Gastrocnemius medialis (tissue), 4 donors: Measurements from ENCODE around the gene DOC2A. TPM values are rescaled to one million over a fixed set of nuclear protein-coding genes. Genes with fewer than 3 reads are reported as not detected.
A peak's percentile ranks its signal among the peaks of the same experiment; 100 is the strongest.

Experiments used
- ATAC-seq, 2 donors: fragments of 150-250 bp; one replicate each; pipeline ENCODE4 v1.9.1; 2016
- DNase-seq, 2 donors: peaks; one replicate each; pipeline ENCODE4 v3.0.0-alpha.2; 2019
- H3K27ac ChIP-seq, 4 donors: fragments of 200-600 bp; sonication (generic); 1 replicate in 1 of 4; 2 replicates in 3 of 4; pipeline ENCODE4 v1.5.1; 2016 to 2018; ENCODE audit warnings: mild to moderate bottlenecking in 2 of 4, moderate library complexity in 1 of 4
- H3K27me3 ChIP-seq, 3 donors: fragments of 200-600 bp; sonication (generic) in 2 of 3; 1 replicate in 1 of 3; 2 replicates in 2 of 3; pipeline versions ENCODE4 v1.5.1 to v1.6.0; 2016 to 2019; ENCODE audit warnings: mild to moderate bottlenecking in 1 of 3, moderate library complexity in 1 of 3
- H3K36me3 ChIP-seq, 2 donors: fragments of 200-600 bp; sonication (generic) in 1 of 2; one replicate each; pipeline ENCODE4 v1.5.1; 2017 to 2018
- H3K4me1 ChIP-seq, 2 donors: fragments of 200-600 bp; sonication (generic) in 1 of 2; one replicate each; pipeline ENCODE4 v1.5.1; 2016 to 2017; ENCODE audit warnings: mild to moderate bottlenecking in 2 of 2
- H3K4me3 ChIP-seq, 4 donors: fragments of 200-600 bp; sonication (generic) in 3 of 4; 1 replicate in 1 of 4; 2 replicates in 3 of 4; pipeline ENCODE4 v1.5.1; 2016 to 2019; ENCODE audit warnings: mild to moderate bottlenecking in 2 of 4
- H3K9me3 ChIP-seq, 3 donors: fragments of 200-600 bp; sonication (generic) in 2 of 3; 1 replicate in 1 of 3; 2 replicates in 2 of 3; pipeline ENCODE4 v1.5.1; 2016 to 2019
- CTCF ChIP-seq, 5 experiments: fragments of 450-650 bp in 3 of 5; fragments of 200-600 bp in 2 of 5; sonication (generic) in 2 of 5; IDR thresholded peaks in 4 of 5; conservative IDR thresholded peaks in 1 of 5; 1 replicate in 4 of 5; 2 replicates in 1 of 5; pipeline ENCODE4 v1.5.1; 2016 to 2019; ENCODE audit warnings: antibody characterized with exemption in 5 of 5, mild to moderate bottlenecking in 3 of 5, moderate library complexity in 3 of 5
- POLR2A ChIP-seq, 2 donors: fragments of 450-650 bp; IDR thresholded peaks; one replicate each; pipeline ENCODE4 v1.6.1; 2017; ENCODE audit warnings: antibody characterized with exemption in 2 of 2, mild to moderate bottlenecking in 2 of 2, moderate library complexity in 2 of 2
- in situ Hi-C, 4 donors: fragments of 200-750 bp; cut with MboI; loops; one replicate each; pipeline versions ENCODE4 v1.15.0 to v1.8.0; 2017; ENCODE audit warnings: low sequenced_read_pairs in 4 of 4
- intact Hi-C: fragments of 100-400 bp; cut with DNase I; formaldehyde crosslinking; loops from one replicate; pipeline ENCODE4 v1.15.1; 2023; ENCODE audit warnings: low total_unique reads
- total RNA-seq, 4 donors: library from RNA; depleted of rRNA; stranded (reverse); fragments of >200 nt; gene quantifications; one replicate each; pipeline versions ENCODE4 v1.1.0 to v1.2.3, GENCODE V29; 2016

Gene DOC2A
- total RNA-seq, 4 donors from 2014 or later = not detected

GRCh38 chr16:29973384-29974246, 37.2 kb downstream of the DOC2A start, which contains the start of gene TAOK2:
Gene TAOK2, plus strand, starts transcription at chr16:29973868. Its CDS starts 3,905 bp downstream, at chr16:29977773.
- in situ Hi-C loops = loop anchor here in 1 of 4 donors (10.0 kb wide), 1 partner anchor 49 kb away; the partner anchor contains the start of gene KCTD13
- no peaks in the 10 kb centered on the region for H3K9me3 ChIP-seq
- peak; percentile 91 to 94 for ATAC-seq
- no peak for TF ChIP-seq CTCF (IDR thresholded peaks at IDR 0.05 in 4 of 5, conservative IDR thresholded peaks at IDR 0.05 in 1 of 5)
- peak; percentile 83 to 86 for TF ChIP-seq POLR2A (IDR thresholded peaks at IDR 0.05)
- H3K36me3 ChIP-seq = peaks cover 0 to 15% of the 10 kb centered on the region in 2 donors
- H3K27me3 ChIP-seq = no peaks in the 10 kb centered on the region
- DNase-seq = peak; percentile 97 to 99
- peak within 1 kb of the TSS; percentile 90 to 99 (median 94) for H3K4me3 ChIP-seq
- H3K27ac ChIP-seq = peak within 1 kb of the TSS; percentile 94 to 100 (median 98)
- H3K4me1 ChIP-seq = peaks cover 26 to 28% of the 10 kb centered on the region in 2 donors
- intact Hi-C loops = loop anchor here (1.0 to 2.0 kb wide), 2 partner anchors 23 to 47 kb away; partner anchors contain the start of genes INO80E and KCTD13

- no peak for ATAC-seq
- Histone ChIP-seq H3K27ac (peak overlapping the region; percentile 94 to 100 (median 98)), H3K9me3 (no peaks in the 10 kb centered on the region), H3K4me3 (peak overlapping the region; percentile 90 to 99 (median 94)), H3K4me1 (peaks cover 26 to 28% of the 10 kb centered on the region in 2 donors), H3K27me3 (no peaks in the 10 kb centered on the region), H3K36me3 (peaks cover 0 to 14% of the 10 kb centered on the region in 2 donors)
- in situ Hi-C loops = loop anchor here in 1 of 4 donors (10.0 kb wide), 1 partner anchor 48 kb away; the partner anchor contains the start of gene KCTD13
- intact Hi-C loops = loop anchor here (1.0 to 2.0 kb wide), 2 partner anchors 23 to 46 kb away; partner anchors contain the start of genes INO80E and KCTD13
- TF ChIP-seq POLR2A (IDR thresholded peaks at IDR 0.05) (no peak), CTCF (IDR thresholded peaks at IDR 0.05 in 4 of 5, conservative IDR thresholded peaks at IDR 0.05 in 1 of 5) (no peak)
- DNase-seq = no peak
Observed at GRCh38 chr16:29972992-29973383, 37.8 kb downstream of the DOC2A start.

GRCh38 chr16:29972500-29972899, 38.3 kb downstream of the DOC2A start:
- TF ChIP-seq POLR2A (IDR thresholded peaks at IDR 0.05) (no peak), CTCF (IDR thresholded peaks at IDR 0.05 in 4 of 5, conservative IDR thresholded peaks at IDR 0.05 in 1 of 5) (no peak)
- intact Hi-C loops (loop anchor here (2.0 kb wide), 1 partner anchor 46 kb away; the partner anchor contains the start of gene KCTD13), in situ Hi-C loops (loop anchor here in 1 of 4 donors (10.0 kb wide), 1 partner anchor 48 kb away; the partner anchor contains the start of gene KCTD13)
- ATAC-seq (no peak), DNase-seq (no peak)
- H3K36me3 ChIP-seq = peaks cover 0 to 16% of the 10 kb centered on the region in 2 donors
- H3K4me1 ChIP-seq = peaks cover 26 to 28% of the 10 kb centered on the region in 2 donors
- no peaks in the 10 kb centered on the region for H3K27me3 ChIP-seq
- no peak overlapping the region for H3K27ac ChIP-seq
- no peak overlapping the region for H3K4me3 ChIP-seq
- H3K9me3 ChIP-seq = no peaks in the 10 kb centered on the region

GRCh38 chr16:29971304-29971703, 39.5 kb downstream of the DOC2A start:
- in situ Hi-C loops = loop anchor here in 1 of 4 donors (10.0 kb wide), 1 partner anchor 47 kb away; the partner anchor contains the start of gene KCTD13
- Histone ChIP-seq H3K4me1 (peaks cover 19 to 24% of the 10 kb centered on the region in 2 donors), H3K4me3 (no peak overlapping the region), H3K27me3 (no peaks in the 10 kb centered on the region), H3K9me3 (no peaks in the 10 kb centered on the region), H3K27ac (no peak overlapping the region), H3K36me3 (peaks cover 0 to 16% of the 10 kb centered on the region in 2 donors)
- ATAC-seq (no peak), DNase-seq (no peak)
- intact Hi-C loops = no loop called here
- TF ChIP-seq CTCF (IDR thresholded peaks at IDR 0.05 in 4 of 5, conservative IDR thresholded peaks at IDR 0.05 in 1 of 5) (no peak), POLR2A (IDR thresholded peaks at IDR 0.05) (no peak)
